ENCODE results near the gene BABAM1.

Gene BABAM1

DNA sequence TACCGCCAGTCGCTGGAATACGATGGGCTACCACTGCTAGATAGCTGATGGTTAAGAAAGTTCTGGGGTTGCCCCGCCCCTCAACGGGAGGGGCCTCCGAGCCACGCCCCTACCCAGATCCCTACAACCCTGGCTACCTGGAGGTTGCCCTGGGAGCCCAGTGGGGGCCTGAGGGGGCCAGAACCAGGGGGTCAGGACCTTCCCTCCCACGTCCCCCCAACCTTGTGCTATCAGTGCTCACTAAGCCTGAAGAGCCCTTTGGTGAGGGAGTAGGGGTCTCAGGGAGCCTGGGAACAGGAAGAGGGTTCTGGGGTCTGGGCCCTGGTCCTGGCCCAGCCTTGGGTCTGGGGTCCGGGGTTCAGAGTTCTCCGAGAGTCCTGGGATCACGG is 32.3 kb upstream of the BABAM1 start:
- Histone ChIP-seq H3K79me1 (ENCODE audit: low read depth, low read length) (peaks cover 17% of the 10 kb centered on the region), H3K4ac (ENCODE audit: low read length) (no peak overlapping the region), H3K9ac (ENCODE audit: low read depth, low read length, poor library complexity) (peak overlapping the region; percentile 96), H2BK12ac (ENCODE audit: low read length) (peak overlapping the region; percentile 73), H3K4me2 (ENCODE audit: insufficient read depth, low read length, poor library complexity, severe bottlenecking) (peak overlapping the region; percentile 93), H3K4me3 (ENCODE audit: low read length in 2 of 2) (peak overlapping the region in 1 of 2 donors; percentile 93), H3K18ac (ENCODE audit: low read length) (peak overlapping the region; percentile 96), H3K27me3 (ENCODE audit: control insufficient read depth in 3 of 3, insufficient read depth in 3 of 3, low read depth in 1 of 3, low read length in 3 of 3) (no peaks in the 10 kb centered on the region), H2BK15ac (ENCODE audit: low read length) (peak overlapping the region; percentile 89), H4K91ac (ENCODE audit: low read depth, low read length, poor library complexity) (no peak overlapping the region), H3K23ac (ENCODE audit: low read depth, low read length, poor library complexity) (peak overlapping the region; percentile 98), H2BK120ac (ENCODE audit: low read depth, low read length) (peak overlapping the region; percentile 54), H2AFZ (ENCODE audit: low read length) (no peak overlapping the region), H4K8ac (ENCODE audit: low read depth, low read length) (peak overlapping the region; percentile 72), H3K9me3 (replicated peaks in 1 of 2; ENCODE audit: control insufficient read depth in 2 of 2, insufficient read depth in 1 of 2, low read depth in 1 of 2, low read length in 2 of 2) (no peaks in the 10 kb centered on the region), H2AK5ac (ENCODE audit: low read depth, low read length) (peak overlapping the region; percentile 96), H3K27ac (replicated peaks; ENCODE audit: low read length) (peak overlapping the region; percentile 85), H3K4me1 (ENCODE audit: control insufficient read depth in 2 of 2, insufficient read depth in 1 of 2, low read depth in 1 of 2, low read length in 2 of 2) (peaks cover 4 to 11% of the 10 kb centered on the region in 2 donors), H2BK5ac (ENCODE audit: low read length) (peak overlapping the region; percentile 95), H3K14ac (ENCODE audit: low read length) (peak overlapping the region; percentile 97), H3K36me3 (replicated peaks in 1 of 2; ENCODE audit: control insufficient read depth in 2 of 2, insufficient read depth in 2 of 2, low read length in 2 of 2) (peaks cover 16 to 79% of the 10 kb centered on the region in 2 donors)
- no CpG with 5 or more reads among the region's 11 CpGs for WGBS, 2 donors (ENCODE audit: extremely low coverage in 2 of 2, insufficient read length in 2 of 2, insufficient replicate concordance in 1 of 2)
- DNase-seq (ENCODE audit: low spot score) = no peak

- H2AK5ac ChIP-seq (ENCODE audit: low read depth, low read length) = peak overlapping the region; percentile 96
- no peak overlapping the region for H4K91ac ChIP-seq (ENCODE audit: low read depth, low read length, poor library complexity)
- peaks cover 17% of the 10 kb centered on the region for H3K79me1 ChIP-seq (ENCODE audit: low read depth, low read length)
- no peak overlapping the region for H2AFZ ChIP-seq (ENCODE audit: low read length)
- H3K36me3 ChIP-seq (replicated peaks in 1 of 2; ENCODE audit: control insufficient read depth in 2 of 2, insufficient read depth in 2 of 2, low read length in 2 of 2) = peaks cover 18 to 79% of the 10 kb centered on the region in 2 donors
- peak overlapping the region; percentile 96 for H3K9ac ChIP-seq (ENCODE audit: low read depth, low read length, poor library complexity)
- H2BK12ac ChIP-seq (ENCODE audit: low read length) = peak overlapping the region; percentile 94
- peak overlapping the region; percentile 97 for H3K14ac ChIP-seq (ENCODE audit: low read length)
- peaks cover 6 to 11% of the 10 kb centered on the region in 2 donors for H3K4me1 ChIP-seq (ENCODE audit: control insufficient read depth in 2 of 2, insufficient read depth in 1 of 2, low read depth in 1 of 2, low read length in 2 of 2)
- H3K4ac ChIP-seq (ENCODE audit: low read length) = peak overlapping the region; percentile 76
- peak; percentile 74 for DNase-seq (ENCODE audit: low spot score)
- peak overlapping the region; percentile 72 for H4K8ac ChIP-seq (ENCODE audit: low read depth, low read length)
- no peaks in the 10 kb centered on the region for H3K27me3 ChIP-seq (ENCODE audit: control insufficient read depth in 3 of 3, insufficient read depth in 3 of 3, low read depth in 1 of 3, low read length in 3 of 3)
- H3K4me2 ChIP-seq (ENCODE audit: insufficient read depth, low read length, poor library complexity, severe bottlenecking) = peak overlapping the region; percentile 93
- peak overlapping the region; percentile 98 for H3K23ac ChIP-seq (ENCODE audit: low read depth, low read length, poor library complexity)
- no CpG with 5 or more reads among the region's 80 CpGs for WGBS, 2 donors (ENCODE audit: extremely low coverage in 2 of 2, insufficient read length in 2 of 2, insufficient replicate concordance in 1 of 2)
- H3K4me3 ChIP-seq (ENCODE audit: low read length in 2 of 2) = peak overlapping the region; percentile 9 to 93
- H3K9me3 ChIP-seq (replicated peaks in 1 of 2; ENCODE audit: control insufficient read depth in 2 of 2, insufficient read depth in 1 of 2, low read depth in 1 of 2, low read length in 2 of 2) = no peaks in the 10 kb centered on the region
- peak overlapping the region; percentile 96 for H3K18ac ChIP-seq (ENCODE audit: low read length)
- peak overlapping the region; percentile 89 for H2BK15ac ChIP-seq (ENCODE audit: low read length)
- H3K27ac ChIP-seq (replicated peaks; ENCODE audit: low read length) = peak overlapping the region; percentile 85
- peak overlapping the region; percentile 95 for H2BK5ac ChIP-seq (ENCODE audit: low read length)
- peak overlapping the region; percentile 87 for H2BK120ac ChIP-seq (ENCODE audit: low read depth, low read length)
These were observed 31.8 kb upstream of the BABAM1 start for GRCh38 chr19:17235300-17235970.

GRCh38 chr19:17235971-17236777 is 31.1 kb upstream of the BABAM1 start:
- no peak overlapping the region for H4K91ac ChIP-seq (ENCODE audit: low read depth, low read length, poor library complexity)
- no peak overlapping the region for H4K8ac ChIP-seq (ENCODE audit: low read depth, low read length)
- peaks cover 18 to 79% of the 10 kb centered on the region in 2 donors for H3K36me3 ChIP-seq (replicated peaks in 1 of 2; ENCODE audit: control insufficient read depth in 2 of 2, insufficient read depth in 2 of 2, low read length in 2 of 2)
- peaks cover 20% of the 10 kb centered on the region for H3K79me1 ChIP-seq (ENCODE audit: low read depth, low read length)
- H2AFZ ChIP-seq (ENCODE audit: low read length) = no peak overlapping the region
- DNase-seq (ENCODE audit: low spot score) = no peak
- H3K4me1 ChIP-seq (ENCODE audit: control insufficient read depth in 2 of 2, insufficient read depth in 1 of 2, low read depth in 1 of 2, low read length in 2 of 2) = peaks cover 11 to 12% of the 10 kb centered on the region in 2 donors
- H3K4ac ChIP-seq (ENCODE audit: low read length) = no peak overlapping the region
- peak overlapping the region; percentile 96 for H3K18ac ChIP-seq (ENCODE audit: low read length)
- H3K27ac ChIP-seq (replicated peaks; ENCODE audit: low read length) = peak overlapping the region; percentile 85
- no peaks in the 10 kb centered on the region for H3K9me3 ChIP-seq (replicated peaks in 1 of 2; ENCODE audit: control insufficient read depth in 2 of 2, insufficient read depth in 1 of 2, low read depth in 1 of 2, low read length in 2 of 2)
- no peak overlapping the region for H2BK12ac ChIP-seq (ENCODE audit: low read length)
- peak overlapping the region; percentile 96 for H3K9ac ChIP-seq (ENCODE audit: low read depth, low read length, poor library complexity)
- H3K14ac ChIP-seq (ENCODE audit: low read length) = peak overlapping the region; percentile 97
- H2AK5ac ChIP-seq (ENCODE audit: low read depth, low read length) = peak overlapping the region; percentile 2
- H2BK120ac ChIP-seq (ENCODE audit: low read depth, low read length) = peak overlapping the region; percentile 87
- peak overlapping the region; percentile 95 for H2BK5ac ChIP-seq (ENCODE audit: low read length)
- no peak overlapping the region for H2BK15ac ChIP-seq (ENCODE audit: low read length)
- H3K23ac ChIP-seq (ENCODE audit: low read depth, low read length, poor library complexity) = peak overlapping the region; percentile 98
- no CpG with 5 or more reads among the region's 27 CpGs for WGBS, 2 donors (ENCODE audit: extremely low coverage in 2 of 2, insufficient read length in 2 of 2, insufficient replicate concordance in 1 of 2)
- peak overlapping the region; percentile 9 to 93 for H3K4me3 ChIP-seq (ENCODE audit: low read length in 2 of 2)
- no peaks in the 10 kb centered on the region for H3K27me3 ChIP-seq (ENCODE audit: control insufficient read depth in 3 of 3, insufficient read depth in 3 of 3, low read depth in 1 of 3, low read length in 3 of 3)
- H3K4me2 ChIP-seq (ENCODE audit: insufficient read depth, low read length, poor library complexity, severe bottlenecking) = peak overlapping the region; percentile 93
